Activated CD4-positive, alpha-beta T cell treated with anti-CD3 and anti-CD28 coated beads, Interleukin-2, Interleukin-6, amounts not matched to agents 100 ng/mL and 50 ng/mL, durations not matched to agents 16 hours and 8 hours (primary cell): ENCODE results near the gene RANBP6.

ENCODE experiments used
- DNase-seq: peaks from one replicate; pipeline ENCODE4 v3.0.0-alpha.2; 2020

The RANBP6 gene

GRCh38 chr9:6007058-6007769 lies 8.2 kb downstream of the RANBP6 start:
- DNase-seq, result peak; percentile 96

GRCh38 chr9:6006749-6007057 lies 8.7 kb downstream of the RANBP6 start:
- no peak for DNase-seq

- DNase-seq, result no peak
Observed at GRCh38 chr9:6000955-6001354, 14.5 kb downstream of the RANBP6 start.

- DNase-seq, result no peak
Observed at GRCh38 chr9:5999443-6000101, 15.9 kb downstream of the RANBP6 start.

- DNase-seq, result no peak
Observed at GRCh38 chr9:5994493-5994892, 20.9 kb downstream of the RANBP6 start.

- DNase-seq, result no peak
Observed at GRCh38 chr9:5988265-5988664, 27.2 kb downstream of the RANBP6 start.

- DNase-seq, result no peak
Observed at GRCh38 chr9:5983042-5983441, 32.4 kb downstream of the RANBP6 start.

GRCh38 chr9:5982317-5982716 lies 33.1 kb downstream of the RANBP6 start:
- DNase-seq, result no peak

GRCh38 chr9:5978523-5978922 lies 36.9 kb downstream of the RANBP6 start:
- DNase-seq, result no peak

GRCh38 chr9:5976674-5977397 lies 38.6 kb downstream of the RANBP6 start:
- no peak for DNase-seq

- DNase-seq, result no peak
Observed at GRCh38 chr9:5971740-5972139, 43.7 kb downstream of the RANBP6 start.
